H9 (cell line): ENCODE data around the gene HBS1L. TPM values are rescaled to one million over a fixed set of nuclear protein-coding genes. Genes with fewer than 3 reads are reported as not detected.

Experiments used
- DNase-seq: peaks from one replicate; pipeline ENCODE4 v3.0.0-alpha.2; 2017
- H2AFZ ChIP-seq: one replicate; pipeline ENCODE4 v1.6.1; 2013; ENCODE audit warnings: mild to moderate bottlenecking, low read length, control low read depth, moderate library complexity
- H2AK5ac ChIP-seq: 2 replicates; pipeline ENCODE4 v1.6.1; 2013; ENCODE audit warnings: low read length, control low read depth, mixed read lengths; ENCODE audit not compliant: insufficient read length
- H2BK120ac ChIP-seq: one replicate; pipeline ENCODE4 v1.6.1; 2013; ENCODE audit warnings: low read depth, mild to moderate bottlenecking, low read length, control low read depth, inconsistent platforms; ENCODE audit not compliant: poor library complexity, severe bottlenecking
- H2BK12ac ChIP-seq: 2 replicates; pipeline ENCODE4 v1.6.1; 2013; ENCODE audit warnings: low read length, control low read depth, mixed read lengths, low read depth; ENCODE audit not compliant: insufficient read length
- H2BK15ac ChIP-seq: 2 replicates; pipeline ENCODE4 v1.6.1; 2013; ENCODE audit warnings: low read depth, low read length, control low read depth
- H2BK20ac ChIP-seq: one replicate; pipeline ENCODE4 v1.6.1; 2013; ENCODE audit warnings: low read depth, mild to moderate bottlenecking, low read length, control low read depth, inconsistent platforms; ENCODE audit not compliant: poor library complexity, severe bottlenecking
- H2BK5ac ChIP-seq: 2 replicates; pipeline ENCODE4 v1.6.1; 2013; ENCODE audit warnings: low read length, control low read depth, mixed read lengths; ENCODE audit not compliant: insufficient read length
- H3K14ac ChIP-seq: 2 replicates; pipeline ENCODE4 v1.6.1; 2013; ENCODE audit warnings: low read length, control low read depth; ENCODE audit not compliant: insufficient read depth
- H3K18ac ChIP-seq: 2 replicates; pipeline ENCODE4 v1.6.1; 2013; ENCODE audit warnings: low read depth, mild to moderate bottlenecking, mixed read lengths, low read length, control low read depth; ENCODE audit not compliant: insufficient read length
- H3K23ac ChIP-seq: 2 replicates; pipeline ENCODE4 v1.6.1; 2013; ENCODE audit warnings: low read length, control low read depth, mixed read lengths, low read depth; ENCODE audit not compliant: insufficient read length
- H3K23me2 ChIP-seq: 2 replicates; pipeline ENCODE4 v1.6.1; 2013; ENCODE audit warnings: low read depth, mild to moderate bottlenecking, mixed read lengths, low read length, control low read depth; ENCODE audit not compliant: insufficient read length, poor library complexity, severe bottlenecking
- H3K27ac ChIP-seq: 2 replicates; pipeline ENCODE4 v1.5.1; 2013; ENCODE audit warnings: low read length, control low read depth, mixed read lengths, low read depth; ENCODE audit not compliant: insufficient read length
- H3K27me3 ChIP-seq: 2 replicates; pipeline ENCODE4 v1.6.1; 2013; ENCODE audit warnings: low read length, control low read depth, inconsistent platforms; ENCODE audit not compliant: insufficient read depth
- H3K4ac ChIP-seq: 2 replicates; pipeline ENCODE4 v1.6.1; 2013; ENCODE audit warnings: low read depth, mild to moderate bottlenecking, control low read depth, inconsistent platforms, low read length, moderate library complexity
- H3K4me1 ChIP-seq: 2 replicates; pipeline ENCODE4 v1.6.1; 2013; ENCODE audit warnings: low read length, control low read depth, inconsistent platforms; ENCODE audit not compliant: insufficient read depth
- H3K4me2 ChIP-seq: 2 replicates; pipeline ENCODE4 v1.6.1; 2013; ENCODE audit warnings: low read length, control low read depth, mixed read lengths; ENCODE audit not compliant: insufficient read length, insufficient read depth
- H3K56ac ChIP-seq: 2 replicates; pipeline ENCODE4 v1.6.1; 2013; ENCODE audit warnings: low read depth, mild to moderate bottlenecking, mixed read lengths, low read length, control low read depth; ENCODE audit not compliant: insufficient read length
- H3K79me1 ChIP-seq: 2 replicates; pipeline ENCODE4 v1.6.1; 2013; ENCODE audit warnings: low read depth, mild to moderate bottlenecking, moderate library complexity, low read length, control low read depth, inconsistent platforms; ENCODE audit not compliant: insufficient read depth, poor library complexity, severe bottlenecking
- H3K79me2 ChIP-seq: 2 replicates; pipeline ENCODE4 v1.6.1; 2013; ENCODE audit warnings: low read length, control low read depth, inconsistent platforms; ENCODE audit not compliant: insufficient read depth
- H3K9ac ChIP-seq: 2 replicates; pipeline ENCODE4 v1.6.1; 2013; ENCODE audit warnings: low read length, control low read depth, mixed read lengths; ENCODE audit not compliant: insufficient read length; ENCODE audit errors: extremely low read depth
- H3K9me3 ChIP-seq: one replicate; pipeline ENCODE4 v1.6.1; 2013; ENCODE audit warnings: low read depth, low read length, inconsistent platforms; ENCODE audit not compliant: control insufficient read depth
- H3T11ph ChIP-seq: one replicate; pipeline ENCODE4 v1.6.1; 2013; ENCODE audit warnings: mild to moderate bottlenecking, low read length, control low read depth, inconsistent platforms
- H4K20me1 ChIP-seq: one replicate; pipeline ENCODE4 v1.6.1; 2013; ENCODE audit not compliant: control insufficient read depth, insufficient read length, insufficient read depth
- H4K5ac ChIP-seq: 2 replicates; pipeline ENCODE4 v1.6.1; 2013; ENCODE audit warnings: low read depth, mild to moderate bottlenecking, mixed read lengths, low read length, control low read depth; ENCODE audit not compliant: insufficient read length
- H4K8ac ChIP-seq: replicated peaks from 2 replicates; pipeline ENCODE4 v1.6.1; 2013; ENCODE audit warnings: low read length, control low read depth, mixed read lengths, low read depth; ENCODE audit not compliant: insufficient read length
- H4K91ac ChIP-seq: 2 replicates; pipeline ENCODE4 v1.6.1; 2013; ENCODE audit warnings: low read depth, mild to moderate bottlenecking, moderate library complexity, mixed read lengths, low read length, control low read depth; ENCODE audit not compliant: insufficient read length
- H3K27ac Mint-ChIP-seq, 3 experiments: 2 replicates in 2 of 3; 3 replicates in 1 of 3; pipeline ENCODE4 v1.8.0; 2020 to 2021; ENCODE audit warnings: mixed read lengths in 3 of 3, mild to moderate bottlenecking in 1 of 3, moderate library complexity in 1 of 3
- H3K27me3 Mint-ChIP-seq: 2 replicates; pipeline ENCODE4 v1.8.0; 2021; ENCODE audit warnings: low read depth, mild to moderate bottlenecking, moderate library complexity, mixed read lengths
- H3K36me3 Mint-ChIP-seq, 3 experiments: 2 replicates in 2 of 3; 3 replicates in 1 of 3; pipeline ENCODE4 v1.8.0; 2020 to 2021; ENCODE audit warnings: low read depth in 3 of 3, mixed read lengths in 3 of 3; ENCODE audit not compliant: insufficient read depth in 1 of 3
- H3K4me1 Mint-ChIP-seq, 2 experiments: 2 replicates each; pipeline ENCODE4 v1.8.0; 2020; ENCODE audit warnings: mixed read lengths in 2 of 2
- H3K4me3 Mint-ChIP-seq, 2 experiments: 2 replicates in 1 of 2; 3 replicates in 1 of 2; pipeline ENCODE4 v1.8.0; 2020 to 2021; ENCODE audit warnings: mild to moderate bottlenecking in 2 of 2, mixed read lengths in 2 of 2, moderate library complexity in 1 of 2
- H3K9me3 Mint-ChIP-seq, 2 experiments: 2 replicates in 1 of 2; 3 replicates in 1 of 2; pipeline ENCODE4 v1.8.0; 2020; ENCODE audit warnings: mild to moderate bottlenecking in 2 of 2, mixed read lengths in 2 of 2, moderate library complexity in 1 of 2
- CTCF ChIP-seq: fragments of 200-600 bp; sonication (generic); conservative IDR thresholded peaks from 3 replicates; pipeline ENCODE4 v1.8.0; 2021; ENCODE audit warnings: antibody characterized with exemption, mild to moderate bottlenecking
- WGBS: extraction: QIAGEN DNeasy Blood & Tissue Kit; methylation state at CpG from one replicate; pipeline ENCODE4 v1.1.7; 2013; ENCODE audit warnings: missing lambda C conversion rate, low lambda C conversion rate, mixed read lengths; ENCODE audit not compliant: insufficient read length; ENCODE audit errors: extremely low coverage; 5-methylcytosine and 5-hydroxymethylcytosine counted together
- total RNA-seq: library from RNA; stranded (reverse); gene quantifications from 2 replicates; pipeline ENCODE4 v1.2.1, GENCODE V29; 2021

HBS1L gene
- total RNA-seq, 1 experiment from 2014 or later: 110 TPM

GRCh38 chr6:134925800-134926199 lies 128.8 kb downstream of the HBS1L start:
- Histone ChIP-seq H3K23ac (no peak overlapping the region), H3K56ac (no peak overlapping the region), H3K4me1 (no peaks in the 10 kb centered on the region; the same call in 1 of the 2 replicates), H3K27me3 (no peaks in the 10 kb centered on the region), H4K20me1 (no peaks in the 10 kb centered on the region), H3K79me1 (no peaks in the 10 kb centered on the region), H3K9ac (no peak overlapping the region), H2AFZ (no peak overlapping the region), H3K9me3 (no peaks in the 10 kb centered on the region), H2BK5ac (no peak overlapping the region), H3K23me2 (no peaks in the 10 kb centered on the region), H3T11ph (no peak overlapping the region), H4K91ac (no peak overlapping the region), H2BK12ac (no peak overlapping the region), H3K4ac (no peak overlapping the region), H3K14ac (no peak overlapping the region), H3K27ac (no peak overlapping the region), H2BK20ac (no peak overlapping the region), H2BK15ac (no peak overlapping the region), H4K5ac (no peak overlapping the region), H4K8ac (no peak overlapping the region), H3K79me2 (no peaks in the 10 kb centered on the region), H2AK5ac (no peak overlapping the region), H2BK120ac (no peak overlapping the region), H3K4me2 (no peak overlapping the region), H3K18ac (no peak overlapping the region)
- Mint-ChIP-seq H3K27me3 (no peaks in the 10 kb centered on the region; the same call in 1 of the 2 replicates), H3K9me3 (no peaks in the 10 kb centered on the region; a peak in 1 of 5 replicates), H3K4me1 (peaks cover 10 to 11% of the 10 kb centered on the region in 2 experiments), H3K4me3 (no peak overlapping the region), H3K36me3 (no peaks in the 10 kb centered on the region), H3K27ac (no peak overlapping the region; a peak in 1 of 7 replicates)
- no peak for TF ChIP-seq CTCF
- WGBS: no CpG with 5 or more reads among the region's 3 CpGs
- no peak for DNase-seq
